GM18499 (cell line): ENCODE measurements around the gene BBS5.
"Not testable (repeated sequence)": the region's sequence is repeated elsewhere in the genome, so short reads cannot be mapped to it uniquely, and the experiment has no call there.

Experiments used
- ATAC-seq: cut with Tn5 transposase; IDR thresholded peaks from one replicate; pipeline ENCODE4 v1.9.1; 2021; ENCODE audit warnings: moderate number of reproducible peaks; ENCODE audit not compliant: insufficient read depth, unreplicated experiment

The BBS5 gene

DNA sequence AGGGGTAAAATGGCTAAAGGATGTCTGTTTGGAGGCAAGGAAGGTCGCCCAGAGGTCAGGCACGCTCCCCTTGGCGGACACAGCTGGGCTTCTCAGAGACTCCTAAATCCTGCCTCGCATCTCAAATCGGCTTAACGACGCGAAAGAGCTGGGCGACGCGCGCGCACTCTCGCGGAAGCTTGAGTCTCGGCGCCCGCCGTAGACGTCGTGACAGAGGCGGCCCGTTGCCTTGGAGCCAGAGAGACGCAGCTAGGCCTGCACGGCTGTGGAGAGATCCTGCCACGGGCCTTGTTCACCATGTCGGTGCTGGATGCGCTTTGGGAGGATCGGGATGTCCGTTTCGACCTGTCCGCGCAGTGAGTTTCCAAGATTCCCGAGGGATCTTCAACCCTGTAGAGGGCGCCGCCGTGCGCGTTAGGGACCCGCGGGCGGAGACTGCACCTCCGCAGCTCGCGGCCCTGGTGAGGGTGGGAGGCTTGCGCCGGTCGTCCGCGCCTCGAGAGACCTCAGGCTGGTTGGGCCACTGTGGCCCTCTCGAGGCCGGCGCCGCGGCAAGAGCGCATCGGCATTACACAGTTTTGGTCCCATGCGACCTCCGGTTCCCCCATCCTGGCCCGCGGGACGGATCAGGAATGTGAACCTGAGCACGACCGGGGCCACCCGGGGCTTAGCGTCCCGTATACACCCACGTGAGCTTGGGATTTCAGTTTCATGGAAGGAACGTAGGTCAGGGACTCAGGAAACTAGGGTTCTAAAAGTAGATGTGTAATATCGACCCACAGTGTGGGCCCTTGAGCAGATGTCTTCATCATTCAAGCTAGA is at the start of gene BBS5:
Gene BBS5 (plus strand): TSS at position 238 of the 822 bp plus-strand sequence. CDS start 60 bp downstream, at position 298.
- ATAC-seq: peak; percentile 66

DNA sequence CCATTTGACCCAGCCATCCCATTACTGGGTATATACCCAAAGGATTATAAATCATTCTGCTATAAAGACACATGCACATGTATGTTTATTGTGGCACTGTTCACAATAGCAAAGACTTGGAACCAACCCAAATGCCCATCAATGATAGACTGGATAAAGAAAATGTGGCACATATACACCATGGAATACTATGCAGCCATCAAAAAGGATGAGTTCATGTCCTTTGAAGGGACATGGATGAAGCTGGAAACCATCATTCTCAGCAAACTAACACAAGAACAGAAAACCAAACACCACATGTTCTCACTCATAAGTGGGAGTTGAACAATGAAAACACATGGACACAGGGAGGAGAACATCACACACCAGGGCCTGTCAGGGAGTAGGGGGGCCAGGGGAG is 47.5 kb upstream of the BBS5 start:
- ATAC-seq: not testable (repeated sequence)

DNA sequence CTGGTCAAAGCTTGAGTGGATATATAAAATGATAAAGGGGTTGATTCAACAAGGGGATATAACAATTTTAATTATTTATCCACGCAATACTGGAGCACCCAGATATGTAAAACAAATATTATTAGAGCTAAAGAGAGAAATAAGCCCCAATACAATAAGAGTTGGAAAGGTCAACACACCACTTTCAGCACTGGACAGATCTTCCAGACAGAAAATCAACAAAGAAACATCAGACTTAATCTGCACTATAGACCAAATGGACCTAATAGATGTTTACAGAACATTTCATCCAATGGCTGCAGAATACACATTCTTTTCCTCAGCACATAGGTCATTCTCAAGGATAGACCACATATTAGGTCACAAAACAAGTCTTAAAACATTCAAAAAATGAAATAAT is 45.1 kb upstream of the BBS5 start:
- not testable (repeated sequence) for ATAC-seq

DNA sequence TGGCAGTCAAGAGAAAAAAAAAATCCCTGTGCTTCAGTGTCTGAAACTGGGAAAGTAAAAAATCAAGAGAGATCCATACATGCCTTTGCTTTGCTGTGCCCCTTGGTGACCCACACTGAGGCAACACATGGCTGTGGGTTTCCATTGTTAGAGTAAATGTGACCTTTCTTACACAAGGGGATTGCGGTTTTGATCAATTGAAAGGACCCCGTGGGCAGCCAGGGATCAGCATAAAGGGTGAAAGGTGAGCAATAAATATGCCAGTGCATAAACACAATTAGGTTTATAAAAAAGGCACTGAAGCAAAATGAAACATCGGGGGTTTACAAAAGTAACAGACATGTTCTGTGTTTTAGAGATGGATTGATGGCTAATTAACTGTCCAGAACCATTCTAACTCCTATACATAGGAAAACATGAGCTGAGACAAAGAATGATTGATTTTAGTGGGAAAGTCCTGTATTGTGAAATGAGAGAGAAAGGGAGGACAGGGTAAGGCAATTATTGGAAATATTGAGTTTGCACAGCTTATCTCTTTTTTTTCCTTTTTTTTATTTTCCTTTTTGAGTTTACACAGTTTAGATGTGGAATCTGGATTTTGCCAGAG is 40.7 kb upstream of the BBS5 start:
- ATAC-seq: no peak

DNA sequence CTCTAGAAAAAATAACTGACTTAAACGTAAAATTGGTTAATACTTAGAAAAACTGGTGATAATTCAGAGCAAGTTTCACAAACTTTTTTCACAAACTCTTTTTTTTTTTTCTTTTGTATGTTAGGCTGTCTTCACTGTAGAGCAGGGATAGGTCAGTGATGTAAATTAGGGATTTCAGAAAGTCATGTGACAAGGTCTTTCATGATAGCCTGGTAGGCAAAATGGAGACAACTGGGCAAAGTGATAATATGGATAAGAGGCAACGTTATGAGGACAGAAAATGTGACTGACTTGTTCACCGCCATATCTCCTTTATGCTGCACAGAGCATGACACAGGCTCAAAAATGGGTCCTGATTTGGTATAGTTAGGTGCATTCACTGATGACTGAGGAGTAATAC is 39.4 kb upstream of the BBS5 start:
- ATAC-seq: no peak

DNA sequence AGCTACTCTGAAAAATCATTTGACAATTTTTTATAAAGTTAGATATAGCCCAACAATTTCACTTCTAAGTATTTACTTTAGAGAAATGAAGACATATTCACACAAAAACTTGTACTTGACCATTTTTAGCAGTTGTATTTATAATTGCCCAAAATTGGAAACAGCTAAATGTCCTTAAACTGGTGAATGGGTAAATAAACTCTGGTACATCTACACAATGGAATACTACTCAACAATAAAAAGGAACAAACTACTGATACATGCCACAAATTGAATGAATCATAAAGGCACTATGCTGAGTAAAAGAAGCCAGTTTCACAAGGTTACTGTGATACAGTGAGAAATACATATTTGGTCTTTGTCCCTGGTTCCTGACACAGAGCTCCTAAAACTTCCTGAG is 32.8 kb upstream of the BBS5 start:
- ATAC-seq: no peak

DNA sequence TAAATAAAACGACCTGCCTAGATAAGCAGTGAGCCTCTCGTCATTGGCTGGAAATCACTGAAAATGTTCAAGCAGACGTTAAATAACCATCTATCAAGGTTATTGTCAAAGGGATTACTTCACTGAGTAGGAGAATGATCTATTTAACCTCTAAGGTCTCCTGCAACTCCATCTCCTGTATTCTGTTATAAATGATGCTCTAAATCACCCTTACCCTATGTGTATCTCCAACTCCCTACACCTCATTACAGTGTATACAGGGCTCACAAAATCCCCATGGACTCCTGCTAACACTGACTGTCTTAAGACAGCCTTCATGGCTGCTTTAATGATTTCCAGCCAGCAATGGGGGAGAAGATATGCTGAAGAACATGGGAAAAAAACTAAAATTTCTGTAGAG is 31.0 kb upstream of the BBS5 start:
- ATAC-seq: no peak

DNA sequence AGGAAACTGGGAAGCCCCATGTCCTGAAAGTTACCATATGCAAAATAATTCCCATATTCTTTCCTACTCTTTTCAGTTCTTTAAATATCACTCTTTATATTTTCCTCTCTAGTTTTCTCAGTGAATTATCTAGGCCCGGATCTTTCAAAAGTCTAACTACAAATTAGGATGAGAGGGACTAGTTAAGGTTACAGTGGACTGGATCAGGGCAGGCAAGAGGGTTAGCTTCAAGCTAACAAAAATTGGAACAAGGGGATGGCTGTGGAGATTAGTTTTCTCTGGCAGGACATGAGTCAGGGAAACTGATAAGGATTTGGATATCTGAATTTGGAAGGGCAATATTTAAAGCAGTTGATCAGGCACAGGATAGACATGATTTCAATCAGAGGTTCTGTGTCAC is 30.4 kb upstream of the BBS5 start:
- ATAC-seq: no peak

DNA sequence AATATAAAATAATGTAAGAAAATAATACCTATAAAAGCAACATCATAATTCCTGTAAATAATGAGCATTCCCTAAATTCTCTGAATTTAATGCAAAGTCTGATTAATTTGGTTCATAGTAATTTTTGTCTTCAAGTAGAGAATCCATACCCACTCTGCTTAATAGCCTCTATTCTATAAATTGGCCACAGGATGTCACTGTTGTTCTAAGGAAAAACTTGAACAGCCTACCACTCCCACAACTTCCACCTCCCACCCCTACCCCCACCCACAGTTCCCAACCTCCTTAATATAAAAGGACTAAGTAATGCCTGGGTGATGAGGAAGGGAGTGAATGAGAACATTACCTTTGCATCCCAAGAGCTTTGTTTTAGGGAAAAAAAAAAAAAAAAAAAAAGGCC is 27.2 kb upstream of the BBS5 start:
- no peak for ATAC-seq

DNA sequence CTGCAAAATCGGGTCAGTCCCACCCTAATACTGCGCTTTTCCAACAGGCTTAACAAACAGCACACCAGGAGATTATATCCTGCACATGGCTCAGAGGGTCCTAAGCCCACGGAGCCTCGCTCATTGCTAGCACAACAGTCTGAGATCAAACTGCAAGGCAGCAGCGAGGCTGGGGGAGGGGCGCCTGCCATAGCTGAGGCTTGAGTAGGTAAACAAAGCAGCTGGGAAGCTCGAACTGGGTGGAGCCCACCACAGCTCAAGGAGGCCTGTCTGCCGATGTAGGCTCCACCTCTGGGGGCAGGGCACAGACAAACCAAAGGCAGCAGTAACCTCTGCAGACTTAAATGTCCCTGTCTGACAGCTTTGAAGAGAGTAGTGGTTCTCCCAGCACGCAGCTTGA is 26.2 kb upstream of the BBS5 start:
- not testable (repeated sequence) for ATAC-seq

DNA sequence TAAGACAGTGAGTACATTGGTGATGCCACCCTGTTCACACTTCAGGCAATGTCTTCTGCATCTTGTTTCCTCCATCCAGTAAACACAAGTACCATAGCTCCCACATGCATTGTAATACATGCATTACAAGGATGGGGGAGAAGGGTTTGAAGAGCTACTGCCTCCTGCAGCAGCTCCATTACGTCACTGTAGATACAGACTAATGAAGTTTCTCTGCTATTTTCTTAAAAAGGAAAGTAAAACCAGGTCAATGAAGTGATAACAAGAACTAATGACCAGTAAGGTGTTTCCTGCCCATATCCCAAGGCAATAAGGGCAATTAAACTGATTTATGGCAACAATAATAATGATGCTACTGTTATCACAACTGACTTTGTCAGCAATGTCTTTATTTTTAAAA is 18.2 kb upstream of the BBS5 start:
- ATAC-seq: no peak

DNA sequence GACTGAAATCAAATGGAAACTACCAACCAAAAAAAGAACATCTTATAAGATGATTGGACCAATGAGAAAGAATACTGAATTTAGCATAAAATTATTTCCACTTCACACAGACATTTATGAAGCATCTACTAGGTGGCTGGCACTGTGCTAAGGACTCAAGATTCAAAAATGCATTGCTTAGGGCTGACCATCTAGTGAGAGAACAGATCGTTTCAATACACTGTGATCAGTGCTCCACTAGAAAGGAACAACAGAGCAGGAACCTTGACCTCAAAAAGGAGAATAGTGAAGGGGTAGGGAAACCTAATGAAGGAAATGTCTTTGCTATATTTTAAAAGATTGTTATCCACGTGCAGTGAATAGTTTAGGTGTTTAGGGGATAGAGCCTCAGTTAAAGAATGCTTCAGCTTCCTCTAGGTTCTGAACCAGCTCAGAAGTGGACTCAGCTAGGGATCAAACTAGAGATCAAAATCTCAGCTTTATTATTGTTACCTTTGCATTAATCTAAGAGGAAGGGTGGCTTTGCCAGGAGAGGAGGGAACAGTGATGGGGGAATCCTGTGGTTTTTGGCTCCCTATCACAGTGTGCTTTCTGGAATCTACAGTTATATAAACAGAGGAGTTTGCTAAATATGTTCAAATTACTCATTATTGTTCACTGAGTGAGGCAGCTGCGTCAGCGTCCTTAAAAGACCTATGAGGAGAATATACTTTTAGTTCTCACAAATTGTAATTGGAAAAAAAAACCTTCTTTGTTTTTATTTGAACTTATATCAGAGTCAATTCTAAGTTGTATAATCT is 16.2 kb upstream of the BBS5 start:
- ATAC-seq: no peak

DNA sequence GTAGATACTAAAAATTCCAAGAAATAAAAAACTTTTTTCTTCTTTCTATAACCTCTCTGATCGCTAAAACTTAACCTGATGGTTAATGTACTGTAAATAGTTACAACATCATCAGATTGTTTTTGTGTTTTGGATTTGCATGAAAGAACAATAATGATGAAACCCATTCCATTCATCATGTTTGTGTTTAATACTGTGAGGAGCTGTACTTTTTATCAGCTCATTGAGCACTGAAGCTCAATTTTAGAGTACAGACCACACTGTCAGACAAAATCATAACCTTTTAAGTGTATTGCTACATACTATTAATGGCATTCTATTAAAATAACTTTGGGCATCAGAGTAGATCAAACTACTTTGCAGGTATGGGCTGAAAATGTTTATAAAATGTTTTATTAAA is 14.8 kb upstream of the BBS5 start:
- no peak for ATAC-seq

DNA sequence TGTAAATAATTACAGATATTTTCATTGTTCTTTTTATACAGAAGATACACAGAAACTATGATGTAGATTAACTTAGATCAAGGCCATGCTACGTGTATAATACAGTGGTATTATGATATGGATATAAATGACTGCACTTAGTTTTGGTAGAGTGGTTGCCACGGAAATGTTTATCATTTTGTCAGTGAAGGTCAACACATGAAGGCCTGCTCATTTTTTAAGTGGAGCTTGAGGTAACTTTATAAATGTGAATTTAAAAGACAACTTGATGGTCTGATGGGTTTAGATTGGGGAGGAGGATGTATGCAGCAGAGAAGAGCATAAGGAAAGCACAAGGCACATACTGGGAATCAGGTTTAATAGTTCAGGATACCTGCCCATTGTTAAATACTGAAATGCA is 14.4 kb upstream of the BBS5 start:
- no peak for ATAC-seq

DNA sequence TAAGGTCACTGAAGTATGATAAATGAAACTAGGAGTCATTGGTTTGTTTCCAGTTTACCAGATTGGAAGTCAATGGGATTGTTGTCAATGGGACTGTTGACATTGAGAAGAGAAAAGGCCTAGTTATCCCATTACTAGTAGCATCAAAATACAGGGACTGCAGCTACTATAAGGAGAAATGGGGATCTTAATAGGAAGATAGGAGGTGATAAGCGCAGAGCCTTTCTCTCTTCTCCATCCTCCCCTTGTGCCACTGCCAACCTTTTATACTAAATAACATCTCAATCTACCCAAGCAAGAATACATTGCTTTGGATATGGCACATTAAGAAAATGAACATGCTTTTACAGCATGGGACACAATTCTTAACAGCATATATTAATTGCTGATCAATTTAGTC is 10.5 kb upstream of the BBS5 start:
- no peak for ATAC-seq

DNA sequence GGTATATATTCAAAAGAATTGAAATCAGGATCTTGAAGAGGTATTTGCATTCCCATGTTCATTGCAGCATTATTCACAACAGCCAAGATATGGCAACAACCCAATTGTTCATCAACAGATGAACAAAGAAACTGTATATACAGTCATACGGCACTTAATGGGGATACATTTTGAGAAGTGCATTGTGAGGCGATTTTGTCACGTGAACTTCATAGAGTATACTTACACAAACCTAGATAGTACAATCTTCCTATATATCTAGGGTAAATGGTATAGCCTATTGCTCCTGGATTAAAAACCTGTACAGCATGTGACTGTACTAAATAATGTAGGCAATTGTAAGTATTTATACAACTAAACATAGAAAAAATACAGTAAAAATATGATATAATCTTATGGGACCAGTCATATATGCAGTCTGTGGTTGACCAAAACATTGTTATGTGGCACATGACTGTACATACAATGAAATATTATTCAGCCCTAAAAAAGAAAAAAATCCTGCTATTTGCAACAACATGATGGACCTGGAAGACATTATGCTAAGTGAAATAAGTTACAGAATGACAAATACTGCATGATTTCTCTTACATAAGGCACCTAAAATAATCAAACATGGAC is 9.2 kb upstream of the BBS5 start:
- no peak for ATAC-seq

DNA sequence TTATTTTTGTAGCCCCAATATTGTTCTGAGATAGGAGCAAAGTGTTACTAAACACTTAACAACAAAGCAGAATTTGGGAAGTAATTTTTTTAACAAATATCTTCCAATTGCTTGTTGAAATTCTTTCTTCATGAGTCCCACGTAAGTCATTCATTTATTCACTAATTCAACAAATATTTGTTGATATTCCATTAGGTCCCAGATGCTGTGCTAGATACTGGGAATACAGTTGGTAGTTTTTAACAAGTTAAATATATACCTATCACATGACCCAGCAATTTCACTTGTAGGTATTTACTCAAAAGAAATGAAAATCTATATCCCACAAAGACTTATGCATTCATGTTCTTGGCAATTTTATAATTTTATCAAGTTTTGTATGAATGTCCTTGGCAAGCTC is 7.0 kb upstream of the BBS5 start:
- no peak for ATAC-seq

DNA sequence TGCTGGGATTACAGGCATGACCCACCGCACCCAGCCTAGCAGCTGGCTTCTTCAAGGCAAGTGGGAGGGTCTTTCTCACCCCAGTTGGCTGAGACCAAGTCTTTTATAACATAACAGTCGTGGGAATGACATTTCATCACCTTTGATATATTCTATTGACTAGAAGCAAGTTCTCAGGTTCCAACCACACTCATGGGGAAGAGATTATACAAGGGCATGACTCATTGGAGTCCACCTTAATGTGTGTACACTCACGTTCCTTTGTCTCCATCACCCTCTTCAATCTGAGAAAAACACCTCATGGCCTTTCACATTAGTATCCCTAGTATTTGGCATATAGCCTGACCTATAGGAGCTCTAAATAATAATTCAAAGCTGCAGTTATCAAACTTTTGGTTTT is 2.8 kb upstream of the BBS5 start:
- no peak for ATAC-seq

DNA sequence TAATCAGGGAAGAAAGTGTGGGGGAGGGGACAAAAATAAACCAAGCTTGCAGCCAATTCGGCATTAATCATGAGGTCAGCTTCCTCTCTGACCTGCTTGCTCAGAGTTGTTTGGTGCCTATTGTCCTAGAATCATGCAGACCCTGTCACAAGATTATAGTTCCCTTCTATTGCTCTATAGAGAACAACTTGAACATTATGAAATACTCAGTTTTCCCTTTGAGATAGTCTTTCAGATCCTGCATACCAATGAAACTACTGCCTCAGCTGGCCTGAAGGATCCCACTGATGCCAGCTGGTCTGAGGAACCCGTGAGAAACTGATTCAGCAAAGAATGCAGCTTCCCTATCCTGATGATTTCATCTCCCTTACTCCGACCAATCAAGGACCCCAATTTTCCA is 955 bp upstream of the BBS5 start:
- ATAC-seq: no peak

DNA sequence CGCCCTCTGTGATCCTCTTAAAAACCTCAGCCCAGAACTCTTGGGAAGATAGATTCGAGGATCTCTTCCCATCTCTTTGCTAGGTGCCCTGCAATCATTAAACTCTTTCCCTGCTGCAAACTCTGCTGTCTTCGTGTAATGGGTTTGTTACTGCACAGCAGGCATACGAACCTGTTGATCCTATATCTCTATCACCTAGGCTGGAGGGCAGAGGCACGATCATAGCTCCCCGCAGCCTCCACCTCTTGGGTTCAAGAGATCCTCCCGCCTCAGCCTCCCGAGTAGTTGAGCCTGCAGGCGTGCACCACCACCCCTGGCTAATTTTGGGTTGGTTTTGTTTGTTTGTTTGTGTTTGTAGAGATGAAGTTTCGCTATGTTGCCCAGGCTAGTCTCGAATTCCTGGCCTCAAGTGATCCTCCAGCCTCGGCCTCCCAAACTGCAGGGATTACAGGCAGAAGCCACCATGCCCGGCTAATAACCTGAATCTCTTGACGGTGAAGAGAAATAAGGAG is 493 bp upstream of the BBS5 start:
- no peak for ATAC-seq

DNA sequence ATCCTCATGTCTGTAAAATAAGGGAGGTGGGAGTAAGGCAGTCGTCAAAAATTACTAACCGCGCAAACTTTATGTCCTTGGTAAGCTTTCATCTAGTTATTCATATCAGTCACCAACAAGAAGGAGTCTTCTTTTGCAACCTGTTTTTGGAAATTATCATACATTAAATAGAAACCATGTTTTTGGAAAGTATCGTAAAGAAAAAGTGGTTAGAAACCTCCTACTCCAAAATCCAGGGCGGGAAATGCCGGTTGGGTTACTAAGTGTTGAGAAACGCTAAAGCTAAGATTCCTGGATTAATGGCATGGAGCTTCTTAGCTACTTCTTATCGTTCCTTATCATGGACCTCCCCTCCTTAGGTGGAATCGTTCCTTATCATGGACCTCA is 778 bp downstream of the BBS5 start:
- no peak for ATAC-seq
